ENCODE data around the gene TROAP. TPM values are rescaled to one million over a fixed set of nuclear protein-coding genes. Genes with fewer than 3 reads are reported as not detected.
"Not testable (repeated sequence)": the region's sequence is repeated elsewhere in the genome, so short reads cannot be mapped to it uniquely, and the experiment has no call there.

TROAP gene
- total RNA-seq, 2 experiments from 2014 or later: 141 to 150 TPM

GRCh38 chr12:49331380-49332222 is 8.5 kb downstream of the TROAP start:
- ChIA-PET CTCF (ENCODE audit: unreplicated experiment) (interaction anchor here (0.5 to 1.1 kb wide), 5 partner anchors 8 to 69 kb away, joined by 3 to 4 read pairs (median 3); partner anchors contain the start of gene TROAP), POLR2A (interaction anchor here (1.0 to 1.1 kb wide), 2 partner anchors 9 to 230 kb away, joined by 3 to 13 read pairs; partner anchors contain the start of gene TROAP)
- peaks cover under 1% of the 10 kb centered on the region for H3K4me1 ChIP-seq (ENCODE audit: insufficient read depth, low read length, poor library complexity, severe bottlenecking)
- no peak overlapping the region for H3K27ac ChIP-seq (ENCODE audit: low read depth, low read length, poor library complexity, severe bottlenecking)
- intact Hi-C loops (cut with micrococcal nuclease; ENCODE audit: unreplicated experiment): no loop called here
- no peaks in the 10 kb centered on the region for H4K20me1 ChIP-seq (ENCODE audit: insufficient read depth, low read length)
- H3K36me3 ChIP-seq (ENCODE audit: insufficient read depth, low read length): peaks cover 45% of the 10 kb centered on the region
- no peaks in the 10 kb centered on the region for H3K79me2 ChIP-seq (ENCODE audit: insufficient read depth, low read depth, low read length)
- no peak overlapping the region for H2AFZ ChIP-seq (ENCODE audit: low read length)
- no peak overlapping the region for H3K4me3 ChIP-seq (ENCODE audit: low read depth, low read length, poor library complexity, severe bottlenecking)
- no TSS peak for BruUV-seq (replicated peaks)
- H3K9me3 ChIP-seq (ENCODE audit: low read length): no peaks in the 10 kb centered on the region
- peak; percentile 28 for DNase-seq (ENCODE audit: low spot score)
- TF ChIP-seq CTCF (conservative IDR thresholded peaks at IDR 0.05; ENCODE audit: low read length) (peak; percentile 70), EZH2phosphoT487 (IDR thresholded peaks at IDR 0.05; ENCODE audit: borderline replicate concordance, low read depth, low read length) (no peak)
- no peaks in the 10 kb centered on the region for H3K9me2 ChIP-seq (ENCODE audit: insufficient read depth, low read length)
- no peak overlapping the region for H3K4me2 ChIP-seq (ENCODE audit: low read length)

DNA sequence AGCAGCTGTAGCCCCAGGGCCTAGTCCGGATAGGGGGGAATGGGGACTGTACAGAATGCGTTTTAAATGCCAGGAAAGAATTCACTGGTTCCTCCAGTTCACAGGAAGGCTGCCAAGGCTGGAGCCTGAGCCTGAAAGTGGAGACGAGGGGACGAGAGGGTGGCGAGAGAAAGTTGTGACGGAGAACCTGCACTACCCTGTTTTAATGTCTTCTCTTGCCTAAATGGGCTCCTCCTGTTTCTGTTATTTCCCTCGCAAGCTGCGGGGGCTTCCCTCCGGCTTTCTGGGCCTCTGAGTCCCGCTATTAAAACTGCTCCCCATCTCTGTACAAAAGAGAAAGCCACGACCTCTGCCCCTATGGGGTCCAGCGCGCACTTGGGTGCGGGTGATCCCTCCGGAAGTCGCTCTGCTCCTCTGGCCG is 9.4 kb downstream of the TROAP start:
- CTCF ChIA-PET (ENCODE audit: unreplicated experiment): interaction anchor here (1.1 kb wide), 1 partner anchor 11 kb away, joined by 4 read pairs; no protein-coding TSS in a partner anchor
- peaks cover 7% of the 10 kb centered on the region for H3K4me1 ChIP-seq (ENCODE audit: insufficient read depth, low read length, poor library complexity, severe bottlenecking)
- no peaks in the 10 kb centered on the region for H3K79me2 ChIP-seq (ENCODE audit: insufficient read depth, low read depth, low read length)
- no peak for DNase-seq (ENCODE audit: low spot score)
- H3K27ac ChIP-seq (ENCODE audit: low read depth, low read length, poor library complexity, severe bottlenecking): no peak overlapping the region
- H3K9me2 ChIP-seq (ENCODE audit: insufficient read depth, low read length): no peaks in the 10 kb centered on the region
- no peak overlapping the region for H3K4me2 ChIP-seq (ENCODE audit: low read length)
- peaks cover 36% of the 10 kb centered on the region for H3K36me3 ChIP-seq (ENCODE audit: insufficient read depth, low read length)
- no peak for TF ChIP-seq EZH2phosphoT487 (IDR thresholded peaks at IDR 0.05; ENCODE audit: borderline replicate concordance, low read depth, low read length)
- TF ChIP-seq CTCF (conservative IDR thresholded peaks at IDR 0.05; ENCODE audit: low read length): no peak
- H4K20me1 ChIP-seq (ENCODE audit: insufficient read depth, low read length): no peaks in the 10 kb centered on the region
- no peak overlapping the region for H2AFZ ChIP-seq (ENCODE audit: low read length)
- H3K9me3 ChIP-seq (ENCODE audit: low read length): no peaks in the 10 kb centered on the region
- no TSS peak for BruUV-seq (replicated peaks)
- intact Hi-C loops (cut with micrococcal nuclease; ENCODE audit: unreplicated experiment): no loop called here
- POLR2A ChIA-PET: no interaction called here
- no peak overlapping the region for H3K4me3 ChIP-seq (ENCODE audit: low read depth, low read length, poor library complexity, severe bottlenecking)

DNA sequence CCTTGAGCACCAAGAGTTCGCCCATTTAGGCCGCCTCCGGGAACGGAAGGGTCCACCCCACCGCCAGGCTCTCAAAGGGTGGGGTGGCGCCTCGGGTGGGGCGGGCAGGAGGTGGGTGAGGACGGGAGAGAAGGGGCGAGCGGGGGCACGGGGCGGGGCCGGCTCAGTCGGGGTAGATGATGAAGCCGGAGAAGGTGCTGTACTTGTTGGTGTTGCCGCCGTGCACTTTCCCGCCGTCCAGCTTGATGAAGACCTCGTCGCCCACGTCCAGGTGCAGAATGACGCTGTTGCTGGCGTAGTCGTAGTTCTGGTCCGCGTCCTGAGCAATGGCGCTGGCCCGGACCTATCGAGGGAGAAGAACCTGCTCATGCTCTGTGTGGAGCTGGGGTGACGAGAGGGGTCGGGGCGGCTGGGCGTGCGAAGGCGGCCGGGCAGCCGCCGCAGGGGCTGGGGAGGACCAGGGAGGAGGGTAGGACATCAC is 9.9 kb downstream of the TROAP start:
- Histone ChIP-seq H3K27ac (ENCODE audit: low read depth, low read length, poor library complexity, severe bottlenecking) (no peak overlapping the region), H3K9me3 (ENCODE audit: low read length) (no peaks in the 10 kb centered on the region), H4K20me1 (ENCODE audit: insufficient read depth, low read length) (no peaks in the 10 kb centered on the region), H3K4me2 (ENCODE audit: low read length) (no peak overlapping the region), H2AFZ (ENCODE audit: low read length) (no peak overlapping the region), H3K36me3 (ENCODE audit: insufficient read depth, low read length) (peaks cover 33% of the 10 kb centered on the region), H3K4me1 (ENCODE audit: insufficient read depth, low read length, poor library complexity, severe bottlenecking) (peaks cover 11% of the 10 kb centered on the region), H3K9me2 (ENCODE audit: insufficient read depth, low read length) (no peaks in the 10 kb centered on the region), H3K79me2 (ENCODE audit: insufficient read depth, low read depth, low read length) (no peaks in the 10 kb centered on the region), H3K4me3 (ENCODE audit: low read depth, low read length, poor library complexity, severe bottlenecking) (no peak overlapping the region)
- DNase-seq (ENCODE audit: low spot score): no peak
- no TSS peak for BruUV-seq (replicated peaks)
- intact Hi-C loops (cut with micrococcal nuclease; ENCODE audit: unreplicated experiment): no loop called here
- CTCF ChIA-PET (ENCODE audit: unreplicated experiment): no interaction called here
- POLR2A ChIA-PET: no interaction called here
- TF ChIP-seq EZH2phosphoT487 (IDR thresholded peaks at IDR 0.05; ENCODE audit: borderline replicate concordance, low read depth, low read length): no peak
- no peak for TF ChIP-seq CTCF (conservative IDR thresholded peaks at IDR 0.05; ENCODE audit: low read length)

GRCh38 chr12:49333778-49334177 is 10.7 kb downstream of the TROAP start:
- H2AFZ ChIP-seq (ENCODE audit: low read length); H3K9me2 ChIP-seq (ENCODE audit: insufficient read depth, low read length); H3K4me2 ChIP-seq (ENCODE audit: low read length); BruUV-seq (replicated peaks); CTCF ChIA-PET (ENCODE audit: unreplicated experiment); H3K27ac ChIP-seq (ENCODE audit: low read depth, low read length, poor library complexity, severe bottlenecking); H4K20me1 ChIP-seq (ENCODE audit: insufficient read depth, low read length); H3K4me3 ChIP-seq (ENCODE audit: low read depth, low read length, poor library complexity, severe bottlenecking); H3K9me3 ChIP-seq (ENCODE audit: low read length); intact Hi-C loops (cut with micrococcal nuclease; ENCODE audit: unreplicated experiment); H3K79me2 ChIP-seq (ENCODE audit: insufficient read depth, low read depth, low read length); DNase-seq (ENCODE audit: low spot score); POLR2A ChIA-PET: not testable (repeated sequence)
- Histone ChIP-seq H3K36me3 (ENCODE audit: insufficient read depth, low read length) (peaks cover 30% of the 10 kb centered on the region), H3K4me1 (ENCODE audit: insufficient read depth, low read length, poor library complexity, severe bottlenecking) (peaks cover 11% of the 10 kb centered on the region)

Measured in OCI-LY7 (cell line).